ENCODE results near the gene CSNK1D. TPM values are rescaled to one million over a fixed set of nuclear protein-coding genes. Genes with fewer than 3 reads are reported as not detected.
A peak's percentile ranks its signal among the peaks of the same experiment; 100 is the strongest.

The CSNK1D gene
- total RNA-seq, 1 experiment from 2014 or later, result 104 TPM

DNA sequence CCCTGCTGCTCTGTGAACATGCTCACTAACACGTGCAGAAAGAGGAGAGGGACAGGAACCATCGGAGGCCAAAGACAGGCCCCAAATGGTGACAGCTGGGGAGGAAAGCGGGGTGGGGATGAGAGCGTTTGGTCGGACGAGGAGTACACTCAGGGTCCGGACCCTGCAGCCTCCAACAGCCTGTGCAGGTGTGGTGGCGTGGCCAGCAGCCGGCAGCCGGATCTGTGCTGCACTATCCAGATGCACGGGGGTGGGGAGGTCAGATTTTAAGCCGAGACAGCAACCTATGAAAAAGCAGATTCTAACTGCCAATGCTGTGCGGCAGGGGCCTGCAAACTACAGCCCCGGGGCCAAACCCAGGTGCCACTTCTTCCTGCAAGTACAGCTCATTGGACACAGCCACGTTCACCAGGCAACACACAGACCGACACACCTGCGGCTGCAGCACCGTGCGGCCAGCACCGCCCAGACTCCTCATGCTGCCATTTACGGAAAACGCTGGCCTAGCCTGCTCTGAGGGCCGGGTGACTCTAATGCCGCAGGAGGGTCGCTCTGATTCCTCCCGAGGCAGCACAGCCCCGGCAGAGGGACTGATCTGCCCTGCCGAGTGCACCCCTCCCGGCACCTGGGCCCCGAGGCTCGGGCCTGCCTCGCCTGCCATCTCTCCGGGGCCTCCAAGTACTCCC is 23.5 kb downstream of the CSNK1D start:
- Histone ChIP-seq H3K9me3 (no peaks in the 10 kb centered on the region), H3K27me3 (no peaks in the 10 kb centered on the region), H3K4me3 (no peak overlapping the region), H3K36me3 (peaks cover 85% of the 10 kb centered on the region)
- no peak for DNase-seq

DNA sequence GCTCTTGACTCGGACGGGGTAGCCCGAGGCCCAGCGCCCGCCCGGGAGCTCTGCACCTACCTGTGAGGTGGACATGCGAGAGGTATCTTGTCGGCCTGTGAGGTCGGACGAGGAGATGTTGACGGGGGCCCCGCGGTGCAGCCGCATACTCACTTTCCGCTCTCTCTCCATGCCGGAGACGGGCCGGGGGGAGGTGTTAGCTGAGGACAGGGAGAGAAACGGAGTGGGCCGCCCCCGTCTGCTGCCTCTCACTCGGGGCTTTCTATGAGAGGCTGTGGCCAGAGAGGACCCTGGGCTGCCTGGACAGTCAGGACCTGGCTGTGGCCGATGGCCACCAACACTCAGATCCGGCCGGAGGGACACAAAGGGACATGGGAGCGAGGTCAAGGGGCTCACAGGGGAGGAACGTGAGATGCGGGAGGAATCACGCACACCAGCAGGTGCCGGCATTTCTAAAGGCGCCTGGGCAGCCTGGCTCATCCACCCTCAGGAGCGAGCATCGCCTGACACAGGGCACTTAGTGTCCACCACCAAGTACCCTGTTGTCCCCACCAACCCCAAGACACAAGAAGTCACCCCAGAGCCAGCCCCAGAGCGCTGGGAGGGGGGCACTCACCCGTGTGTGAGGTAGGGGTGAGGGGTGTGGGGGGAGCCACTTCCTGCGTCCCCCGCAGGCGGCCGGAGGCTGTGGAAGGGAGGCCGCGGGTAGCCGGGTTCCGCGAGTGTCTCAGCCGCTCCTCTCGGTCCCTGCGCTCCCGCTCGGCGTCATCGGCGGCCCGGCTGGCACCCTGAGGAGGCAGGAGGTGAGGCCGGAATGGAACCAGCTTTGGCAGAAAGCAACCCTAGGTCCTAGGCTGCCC is 24.5 kb downstream of the CSNK1D start:
- no peak for DNase-seq
- H3K4me3 ChIP-seq, result no peak overlapping the region
- peaks cover 95% of the 10 kb centered on the region for H3K36me3 ChIP-seq
- no peaks in the 10 kb centered on the region for H3K27me3 ChIP-seq
- no peaks in the 10 kb centered on the region for H3K9me3 ChIP-seq

DNA sequence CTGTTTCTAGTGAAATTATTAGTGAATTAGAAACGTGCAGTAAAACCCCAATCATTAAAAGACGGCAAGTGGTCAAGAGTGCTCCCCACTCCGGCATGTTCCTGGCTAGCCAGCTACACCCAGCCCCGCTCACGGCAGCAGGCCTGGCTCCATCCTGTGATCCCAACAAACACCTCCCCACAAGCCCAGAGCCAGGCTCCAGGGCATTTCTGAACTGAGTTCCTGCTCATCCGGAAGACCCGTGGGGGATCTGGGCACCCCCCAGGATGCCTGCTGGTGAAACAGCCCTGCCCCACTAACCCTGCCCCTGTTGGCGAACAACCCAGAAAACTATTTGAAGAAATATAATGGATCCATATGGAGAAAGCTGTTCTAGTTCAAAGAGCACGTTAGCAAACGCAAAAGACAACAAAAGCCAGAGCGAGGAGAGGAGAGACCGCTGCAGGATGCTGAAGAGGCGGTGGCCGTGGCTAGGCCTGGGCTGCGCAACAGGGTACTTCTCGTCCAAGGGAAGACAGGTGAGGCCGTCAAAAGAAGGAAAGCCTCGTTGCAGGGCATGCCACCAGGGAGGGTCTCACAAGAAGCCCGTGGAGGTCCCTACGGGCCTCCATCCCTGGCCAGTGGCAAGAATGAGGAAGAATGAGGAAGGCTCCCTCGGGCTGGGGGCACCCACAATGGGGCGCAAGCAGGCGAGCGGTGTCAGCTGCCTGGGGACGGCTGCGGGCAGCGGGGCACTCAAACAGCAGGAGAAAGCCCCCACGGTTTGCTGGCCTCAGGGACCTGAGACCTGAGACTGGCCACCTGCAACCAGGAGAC is 25.4 kb downstream of the CSNK1D start:
- Histone ChIP-seq H3K27me3 (no peaks in the 10 kb centered on the region), H3K4me3 (no peak overlapping the region), H3K36me3 (peaks cover 100% of the 10 kb centered on the region), H3K9me3 (no peaks in the 10 kb centered on the region)
- DNase-seq, result no peak

DNA sequence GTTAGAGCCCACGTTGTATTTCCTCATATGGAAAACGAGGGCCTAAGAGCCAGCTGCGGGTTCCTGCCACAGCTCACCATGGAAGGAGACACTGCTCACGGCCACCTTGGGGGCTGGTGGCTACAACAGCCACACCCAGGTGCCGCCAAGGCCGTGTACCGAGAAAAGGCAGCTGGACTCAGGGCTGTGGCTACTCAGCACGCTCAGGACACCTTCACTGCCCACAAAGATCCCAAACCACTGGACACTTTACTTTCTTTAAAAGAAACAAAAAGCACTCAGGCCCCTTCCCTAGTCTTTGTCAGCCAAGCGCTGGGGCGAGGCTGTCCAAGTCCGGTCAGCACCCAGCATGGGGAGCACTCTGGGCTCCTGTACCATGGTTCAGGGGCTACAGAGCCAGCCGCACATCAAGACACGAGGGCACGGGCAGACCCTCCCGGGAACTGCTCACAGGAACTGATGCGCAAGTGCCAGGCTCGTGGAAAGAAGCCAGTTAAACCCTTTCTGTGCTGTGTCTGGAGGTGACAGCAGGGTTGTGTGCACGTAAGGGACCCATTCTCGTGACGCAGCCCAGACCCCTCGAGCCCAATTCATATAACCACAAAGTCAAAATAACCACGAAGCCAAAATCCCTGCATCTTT is 26.2 kb downstream of the CSNK1D start:
- Histone ChIP-seq H3K9me3 (no peaks in the 10 kb centered on the region), H3K36me3 (peaks cover 100% of the 10 kb centered on the region), H3K4me3 (no peak overlapping the region), H3K27me3 (no peaks in the 10 kb centered on the region)
- no peak for DNase-seq

DNA sequence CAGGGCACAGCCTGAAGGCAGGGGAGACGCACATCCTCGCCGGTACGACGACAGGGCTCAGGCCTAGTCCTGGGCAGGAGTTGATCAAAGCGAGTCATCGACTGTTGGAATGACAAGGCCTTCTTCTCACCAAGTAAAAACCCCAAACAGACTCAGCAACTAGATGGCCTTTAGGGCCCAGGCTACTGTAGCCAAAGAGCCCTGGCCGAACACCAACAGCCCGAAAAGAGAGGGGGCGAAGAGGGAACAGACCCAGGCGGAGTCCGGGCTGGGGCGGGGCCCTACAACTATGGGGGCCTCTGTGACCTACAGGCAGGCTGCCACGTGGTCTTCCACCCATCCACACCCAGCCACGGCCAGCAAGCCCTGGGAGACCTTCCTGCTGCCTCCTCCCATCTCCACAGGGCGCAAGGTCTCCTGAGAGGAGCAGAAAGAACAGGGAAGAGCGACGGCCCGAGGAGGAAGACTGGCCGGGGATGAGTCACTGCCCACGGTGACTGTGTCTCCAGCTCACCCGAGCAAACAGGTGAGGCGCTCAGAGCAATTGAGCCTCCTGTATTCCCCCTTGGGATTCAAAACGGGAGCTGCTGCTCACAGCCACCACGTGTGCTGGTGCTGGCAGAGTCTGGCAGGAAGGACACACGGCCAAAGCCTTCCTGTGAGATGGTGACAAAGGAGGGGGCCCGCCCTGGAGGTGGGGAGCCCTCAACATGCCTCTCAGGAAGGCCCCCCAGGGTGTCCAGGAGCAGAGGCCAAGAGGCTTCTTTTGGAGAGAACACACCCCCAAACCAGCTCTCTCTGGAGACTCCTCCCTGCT is 26.9 kb downstream of the CSNK1D start:
- no peaks in the 10 kb centered on the region for H3K9me3 ChIP-seq
- peaks cover 97% of the 10 kb centered on the region for H3K36me3 ChIP-seq
- no peaks in the 10 kb centered on the region for H3K27me3 ChIP-seq
- no peak overlapping the region for H3K4me3 ChIP-seq
- DNase-seq, result no peak

DNA sequence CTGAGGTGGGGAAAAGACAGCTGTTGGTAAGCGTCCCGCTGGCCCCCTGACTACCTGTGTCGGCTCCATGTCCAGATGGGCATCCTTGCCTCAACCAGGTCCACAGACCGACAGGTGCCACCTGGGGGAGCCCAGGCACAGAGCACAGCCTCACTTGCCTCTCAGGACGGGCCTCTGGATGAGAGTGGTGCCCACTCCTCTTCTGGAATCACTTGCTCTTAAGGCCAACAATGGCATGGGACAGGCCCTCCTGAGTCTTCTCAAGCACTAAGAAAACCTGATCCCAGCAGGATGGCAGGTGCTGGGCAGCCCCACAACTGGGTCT is 27.5 kb downstream of the CSNK1D start:
- H3K4me3 ChIP-seq, result no peak overlapping the region
- no peak for DNase-seq

DNA sequence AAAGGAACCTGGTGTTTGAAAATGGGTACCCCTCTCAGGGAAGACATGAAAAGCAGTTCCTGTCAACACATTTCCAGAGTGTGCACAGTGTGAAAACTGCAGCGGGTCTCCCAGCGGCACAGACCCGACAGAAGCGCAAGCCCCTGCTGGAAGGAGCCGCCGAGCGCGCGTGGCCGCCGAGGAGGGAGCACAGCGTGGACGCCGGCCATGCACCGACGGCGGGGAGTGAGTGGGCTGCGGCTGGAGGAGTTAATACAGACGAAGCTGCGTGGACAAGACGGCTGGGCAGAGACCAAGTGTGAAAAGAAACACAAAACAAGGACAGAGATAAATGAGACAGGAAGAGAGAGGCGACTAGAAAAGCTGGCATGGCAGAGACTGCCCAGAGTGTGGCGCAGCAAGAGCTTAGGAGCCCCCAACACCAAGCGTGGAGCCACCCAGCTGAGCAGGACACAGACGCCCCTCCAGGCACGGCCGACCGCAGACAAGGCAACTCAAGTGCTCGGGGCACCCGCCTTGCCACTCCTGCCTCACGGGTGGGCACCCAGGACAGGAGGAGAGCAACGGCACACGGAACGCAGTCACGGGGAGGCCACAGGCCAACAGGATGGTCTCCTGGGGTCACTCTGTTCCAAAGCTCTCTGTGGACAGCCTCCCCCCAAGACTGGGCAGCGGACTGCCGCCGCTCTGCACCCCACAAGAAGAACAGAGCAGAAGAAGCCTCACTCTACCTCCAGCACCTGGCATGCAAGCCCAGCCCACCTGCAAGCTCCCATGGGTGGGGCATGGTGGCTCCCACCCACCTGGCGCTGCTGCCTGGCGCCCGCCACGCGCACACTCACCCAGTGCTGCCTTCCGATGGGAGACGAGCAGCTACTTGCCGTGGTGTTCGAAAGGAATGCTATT is 28.1 kb downstream of the CSNK1D start:
- no peaks in the 10 kb centered on the region for H3K9me3 ChIP-seq
- H3K4me3 ChIP-seq, result no peak overlapping the region
- DNase-seq, result no peak
- peaks cover 96% of the 10 kb centered on the region for H3K36me3 ChIP-seq
- no peaks in the 10 kb centered on the region for H3K27me3 ChIP-seq

More for the DNA sequence above, 27.5 kb downstream of the CSNK1D start:
- Histone ChIP-seq H3K9me3 (no peaks in the 10 kb centered on the region), H3K27me3 (no peaks in the 10 kb centered on the region), H3K36me3 (peaks cover 97% of the 10 kb centered on the region)

DNA sequence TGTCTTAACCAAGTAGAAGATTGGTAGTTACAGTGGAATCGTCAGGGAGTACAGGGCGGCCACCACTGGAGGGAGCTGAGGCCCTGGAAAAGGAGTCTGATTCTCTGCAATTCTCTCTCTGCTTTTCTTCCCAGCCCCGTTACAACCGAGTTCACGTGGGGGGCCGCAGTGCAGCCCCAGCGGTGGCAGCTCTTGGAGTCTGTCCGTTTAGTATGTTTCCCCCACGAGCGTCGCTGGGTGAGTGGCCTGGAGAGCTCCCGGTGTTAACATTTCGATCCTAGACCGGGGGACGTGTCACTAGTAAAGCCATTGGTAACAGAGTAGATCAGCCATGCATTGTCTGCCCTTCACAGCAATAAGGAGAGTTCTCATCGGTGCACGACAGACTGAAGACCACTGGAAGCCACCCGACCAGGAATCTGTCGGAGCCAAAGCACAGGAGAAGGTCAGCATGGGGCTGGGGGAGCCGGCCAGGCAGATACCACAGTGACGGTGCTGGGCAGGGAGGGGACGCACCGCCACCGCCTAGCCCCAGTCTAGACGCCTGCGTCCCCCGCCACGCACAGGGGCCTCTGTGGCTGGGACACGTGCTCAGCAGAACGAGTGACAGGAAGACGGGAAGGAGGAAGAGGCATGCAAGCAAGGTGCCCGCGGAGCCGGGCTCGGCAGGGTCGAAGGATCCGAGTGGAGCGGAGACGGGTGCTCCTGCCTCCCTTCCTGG is 28.9 kb downstream of the CSNK1D start:
- H3K27me3 ChIP-seq, result no peaks in the 10 kb centered on the region
- no peak for DNase-seq
- peaks cover 96% of the 10 kb centered on the region for H3K36me3 ChIP-seq
- H3K4me3 ChIP-seq, result no peak overlapping the region
- H3K9me3 ChIP-seq, result no peaks in the 10 kb centered on the region

DNA sequence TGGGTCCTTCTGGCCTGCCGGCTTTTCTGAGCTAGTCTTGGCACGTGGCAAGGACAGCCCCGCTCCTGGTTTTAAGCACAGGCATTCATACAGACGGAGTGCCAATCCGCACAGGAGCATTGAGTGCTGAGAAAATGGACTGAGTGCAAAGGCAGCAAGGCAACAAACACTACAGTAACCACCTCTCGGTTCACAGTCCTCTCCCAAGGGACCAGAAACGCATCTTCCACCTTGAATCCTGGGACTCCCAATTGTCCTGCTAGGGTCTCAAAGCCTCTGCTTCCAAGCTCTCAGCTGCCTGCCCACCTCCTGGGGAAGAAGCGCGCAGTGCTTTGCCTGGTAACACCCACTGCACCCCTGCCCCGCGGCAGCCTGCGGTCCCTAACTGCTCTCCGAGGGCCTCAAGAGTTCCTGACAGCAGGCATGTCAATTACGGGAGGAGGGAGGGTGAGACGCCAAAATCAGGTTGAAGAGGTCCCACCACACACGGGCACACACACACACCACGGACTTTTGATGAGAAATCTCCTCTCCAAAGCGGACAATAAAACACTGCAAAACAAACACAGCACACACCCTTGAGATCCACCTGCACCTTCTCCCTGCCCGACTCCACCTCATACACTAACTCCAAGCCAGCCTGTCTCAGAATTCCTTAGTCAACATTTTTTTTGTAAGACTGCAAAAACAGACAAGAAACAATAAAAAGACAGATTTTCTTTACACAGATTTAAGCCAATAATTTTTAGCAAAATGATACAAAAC is 29.7 kb downstream of the CSNK1D start:
- H3K36me3 ChIP-seq, result peaks cover 94% of the 10 kb centered on the region

DNA sequence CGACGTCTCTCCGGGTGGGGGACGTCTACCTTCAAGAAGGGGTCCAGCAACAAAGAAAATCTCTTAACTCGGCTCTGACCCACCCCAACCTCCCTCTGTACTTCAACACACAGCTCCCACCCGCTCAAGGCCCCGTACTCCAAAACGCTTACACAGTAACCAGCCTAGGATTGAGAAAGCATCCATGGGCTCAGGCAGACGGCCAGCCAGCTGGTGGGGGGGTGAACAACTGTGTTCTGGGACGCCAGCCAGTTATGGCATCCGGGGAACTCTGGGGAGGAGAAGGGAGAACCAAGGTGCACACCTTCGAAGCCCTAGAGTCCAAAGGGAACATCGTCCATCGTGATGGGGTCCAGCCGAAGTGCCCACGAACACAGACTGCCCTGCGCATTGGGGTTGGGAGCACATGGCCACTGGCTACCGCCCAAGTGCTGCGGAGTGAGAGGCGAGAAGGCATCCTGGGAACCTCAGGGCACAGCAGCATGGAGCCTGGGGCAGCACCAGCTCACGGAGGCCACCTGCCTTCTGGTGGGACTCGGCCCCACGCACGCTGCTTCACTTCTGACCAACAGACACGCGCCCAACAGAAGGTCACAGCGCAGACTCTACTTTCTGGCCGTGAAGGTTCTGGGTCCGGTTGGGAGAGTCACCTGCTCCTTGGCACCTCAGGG is 30.4 kb downstream of the CSNK1D start:
- H3K27me3 ChIP-seq, result no peaks in the 10 kb centered on the region
- DNase-seq, result peak; percentile 86
- H3K36me3 ChIP-seq, result peaks cover 94% of the 10 kb centered on the region
- no peak overlapping the region for H3K4me3 ChIP-seq
- H3K9me3 ChIP-seq, result no peaks in the 10 kb centered on the region

More for the DNA sequence above, 29.7 kb downstream of the CSNK1D start:
- no peak for DNase-seq
- H3K4me3 ChIP-seq, result no peak overlapping the region
- H3K9me3 ChIP-seq, result no peaks in the 10 kb centered on the region
- no peaks in the 10 kb centered on the region for H3K27me3 ChIP-seq

DNA sequence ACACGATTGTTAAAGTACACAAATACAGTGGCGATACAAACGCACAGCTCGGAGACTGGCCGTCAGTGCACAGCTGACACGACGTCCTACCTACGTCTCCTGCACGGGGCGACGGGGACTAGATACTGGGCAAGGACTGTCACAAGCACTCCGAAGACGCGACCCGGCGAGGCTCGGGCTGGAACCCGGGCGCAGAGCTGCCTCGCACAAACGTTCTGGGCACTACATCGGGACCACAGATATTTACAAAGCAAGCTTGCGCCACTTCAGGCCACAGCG is 30.9 kb downstream of the CSNK1D start:
- no peak for DNase-seq
- Histone ChIP-seq H3K27me3 (no peaks in the 10 kb centered on the region), H3K4me3 (no peak overlapping the region), H3K9me3 (no peaks in the 10 kb centered on the region), H3K36me3 (peaks cover 94% of the 10 kb centered on the region)

DNA sequence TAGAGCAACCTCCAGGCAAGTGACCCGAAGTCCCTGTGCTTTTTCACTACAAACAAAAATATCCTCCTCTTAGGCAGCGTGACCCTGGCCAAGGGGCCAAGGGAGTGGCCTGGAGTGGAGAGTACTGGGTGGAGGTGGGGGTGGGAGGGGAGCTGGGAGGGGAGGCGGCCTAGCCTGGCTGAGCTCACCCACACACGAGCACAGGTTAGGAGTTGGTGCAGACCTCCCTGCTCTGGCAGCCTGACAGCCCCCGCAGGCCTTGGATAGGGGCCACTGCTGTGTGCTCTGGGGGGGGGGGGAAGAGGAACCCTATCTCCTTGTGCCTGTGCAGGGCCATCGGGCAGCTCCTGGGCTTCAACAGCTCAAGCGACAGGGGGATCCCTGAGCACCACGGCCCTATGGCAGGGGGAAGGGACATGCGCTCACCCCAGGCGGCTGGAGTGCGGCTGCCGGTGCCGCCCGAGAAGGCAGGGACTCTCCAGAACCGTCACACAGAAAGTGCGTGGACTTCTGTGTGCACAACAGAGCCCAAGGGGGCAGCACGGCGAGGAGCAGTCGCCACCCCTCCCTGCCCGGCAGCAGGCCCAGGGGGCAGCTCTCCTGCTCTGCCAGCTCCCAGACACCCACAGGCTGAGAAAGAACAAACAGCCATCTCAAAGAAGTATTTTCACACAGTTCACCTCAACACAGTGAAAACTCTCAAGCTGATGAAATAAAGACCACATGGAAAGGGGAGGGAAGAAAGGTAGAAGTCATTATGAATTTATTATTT is 31.4 kb downstream of the CSNK1D start:
- Histone ChIP-seq H3K27me3 (no peaks in the 10 kb centered on the region), H3K36me3 (peaks cover 94% of the 10 kb centered on the region), H3K4me3 (no peak overlapping the region), H3K9me3 (no peaks in the 10 kb centered on the region)
- no peak for DNase-seq
